H1 (cell line): ENCODE measurements around the gene SNRPB2. TPM values are rescaled to one million over a fixed set of nuclear protein-coding genes. Genes with fewer than 3 reads are reported as not detected.

ENCODE experiments used
- ATF3 ChIP-seq: IDR thresholded peaks from 2 replicates; pipeline ENCODE4 v1.6.1; 2011; ENCODE audit warnings: low read depth, mild to moderate bottlenecking, low read length; ENCODE audit not compliant: insufficient read depth
- MAX ChIP-seq: IDR thresholded peaks from 2 replicates; pipeline ENCODE4 v1.6.1; 2012; ENCODE audit warnings: inconsistent platforms
- SIRT6 ChIP-seq: IDR thresholded peaks from one replicate; pipeline ENCODE4 v1.7.1; 2012; ENCODE audit warnings: low read length, inconsistent platforms
- SP2 ChIP-seq: IDR thresholded peaks from 2 replicates; pipeline ENCODE4 v1.6.1; 2012; ENCODE audit warnings: mild to moderate bottlenecking, low read length, inconsistent platforms
- SRF ChIP-seq: IDR thresholded peaks from 2 replicates; pipeline ENCODE4 v1.6.1; 2011; ENCODE audit warnings: mild to moderate bottlenecking, low read depth, low read length, moderate library complexity
- TCF12 ChIP-seq: IDR thresholded peaks from 2 replicates; pipeline ENCODE4 v1.6.1; 2011; ENCODE audit warnings: low read depth, mild to moderate bottlenecking, low read length
- polyA plus RNA-seq, 7 experiments: library from polyadenylated mRNA; depleted of rRNA in 3 of 7; stranded (reverse) in 5 of 7; unstranded in 2 of 7; fragments of >200 nt in 5 of 7; fragments of 200-250 nt in 2 of 7; gene quantifications; 1 replicate in 5 of 7; 2 replicates in 1 of 7; 4 replicates in 1 of 7; pipeline versions ENCODE4 v1.2.1 to v1.2.3, GENCODE V29; 2011 to 2013; ENCODE audit warnings: missing spikeins in 2 of 7, mixed read lengths in 2 of 7
- total RNA-seq: library from RNA; stranded (reverse); fragmentation: NEBNext Ultra II Directional; extraction: Animal tissue kit (Norgen Biotek cat#: 25700); gene quantifications from 2 replicates; pipeline ENCODE4 v1.2.1, GENCODE V29; 2021

SNRPB2 gene
- total and polyA plus RNA-seq, 2 of the 8 experiments (the other 6 are each of a cell fraction or from before 2014, with no cell fraction given) = 49.4 to 102 TPM

DNA sequence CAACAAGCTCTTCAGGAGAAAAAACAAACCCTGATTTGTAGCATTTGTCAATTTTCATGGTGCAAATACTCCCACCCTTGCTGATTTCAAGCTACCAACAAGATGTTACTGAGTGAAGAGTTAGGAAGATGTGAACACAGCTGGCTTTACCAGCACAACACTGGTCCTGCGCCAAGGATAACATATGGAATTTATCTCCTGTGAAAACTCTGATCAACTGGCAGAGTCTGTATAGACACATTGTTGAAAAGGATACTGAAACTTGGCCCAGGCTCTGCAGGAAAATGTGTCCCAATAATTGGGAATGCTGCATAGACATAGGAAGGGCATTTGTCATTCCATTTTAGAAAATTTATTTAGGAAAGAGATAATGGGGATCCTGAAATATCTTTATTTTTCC, 47.3 kb downstream of the SNRPB2 start (continued):
- TF ChIP-seq SRF (no peak), TCF12 (no peak), SIRT6 (no peak), ATF3 (no peak), MAX (no peak), SP2 (no peak)
